GM12873 (cell line): ENCODE data around the gene MPPE1.

Source experiments
- CTCF ChIP-seq: IDR thresholded peaks from 2 replicates; pipeline ENCODE4 v1.5.1; 2012; ENCODE audit warnings: low read depth, mild to moderate bottlenecking, moderate library complexity, low read length, control low read depth; ENCODE audit not compliant: insufficient read depth; ENCODE audit errors: missing control alignments

Gene MPPE1

GRCh38 chr18:11948852-11949523, 40.9 kb upstream of the MPPE1 start:
- no peak for TF ChIP-seq CTCF

GRCh38 chr18:11947214-11948191, 39.4 kb upstream of the MPPE1 start:
- TF ChIP-seq CTCF = no peak

GRCh38 chr18:11946756-11947155, 38.6 kb upstream of the MPPE1 start:
- no peak for TF ChIP-seq CTCF

- TF ChIP-seq CTCF = no peak
Measured at GRCh38 chr18:11944786-11945185, 36.7 kb upstream of the MPPE1 start.

GRCh38 chr18:11944252-11944651, 36.1 kb upstream of the MPPE1 start:
- TF ChIP-seq CTCF = no peak

- TF ChIP-seq CTCF = no peak
Measured at GRCh38 chr18:11943551-11943950, 35.4 kb upstream of the MPPE1 start.

GRCh38 chr18:11940956-11941355, 32.8 kb upstream of the MPPE1 start:
- no peak for TF ChIP-seq CTCF
